SJSA1 (cell line): Measurements from ENCODE around the gene ACOXL. TPM values are rescaled to one million over a fixed set of nuclear protein-coding genes. Genes with fewer than 3 reads are reported as not detected.

Experiments
- DNase-seq, 2 experiments: peaks; one replicate each; pipeline ENCODE4 v3.0.0-alpha.2; 2015 to 2020; ENCODE audit warnings: low spot score in 2 of 2, low read depth in 1 of 2
- H3K27ac ChIP-seq: fragments of 250-450 bp; sonication (Bioruptor Pico); 2 replicates; pipeline ENCODE4 v1.5.1; 2020; ENCODE audit warnings: mild to moderate bottlenecking, moderate library complexity
- H3K27me3 ChIP-seq: fragments of 250-450 bp; sonication (Bioruptor Pico); replicated peaks from 2 replicates; pipeline ENCODE4 v1.5.1; 2020; ENCODE audit warnings: mild to moderate bottlenecking, moderate library complexity
- H3K36me3 ChIP-seq: fragments of 250-450 bp; sonication (Bioruptor Pico); 2 replicates; pipeline ENCODE4 v1.5.1; 2020; ENCODE audit warnings: mild to moderate bottlenecking
- H3K4me1 ChIP-seq: fragments of 250-450 bp; sonication (Bioruptor Pico); replicated peaks from 2 replicates; pipeline ENCODE4 v1.6.1; 2021; ENCODE audit warnings: mild to moderate bottlenecking
- H3K4me3 ChIP-seq: fragments of 250-450 bp; sonication (Bioruptor Pico); 2 replicates; pipeline ENCODE4 v1.5.1; 2020; ENCODE audit warnings: mild to moderate bottlenecking
- H3K9me3 ChIP-seq: fragments of 250-450 bp; sonication (Bioruptor Pico); replicated peaks from 2 replicates; pipeline ENCODE4 v1.5.1; 2020; ENCODE audit warnings: mild to moderate bottlenecking
- total RNA-seq: library from RNA; depleted of rRNA; stranded (reverse); fragments of >200 nt; shearing (Covaris generic); gene quantifications from 2 replicates; pipeline ENCODE4 v1.2.3, GENCODE V29; 2014

Gene ACOXL
- total RNA-seq, 1 experiment from 2014 or later: not detected

DNA sequence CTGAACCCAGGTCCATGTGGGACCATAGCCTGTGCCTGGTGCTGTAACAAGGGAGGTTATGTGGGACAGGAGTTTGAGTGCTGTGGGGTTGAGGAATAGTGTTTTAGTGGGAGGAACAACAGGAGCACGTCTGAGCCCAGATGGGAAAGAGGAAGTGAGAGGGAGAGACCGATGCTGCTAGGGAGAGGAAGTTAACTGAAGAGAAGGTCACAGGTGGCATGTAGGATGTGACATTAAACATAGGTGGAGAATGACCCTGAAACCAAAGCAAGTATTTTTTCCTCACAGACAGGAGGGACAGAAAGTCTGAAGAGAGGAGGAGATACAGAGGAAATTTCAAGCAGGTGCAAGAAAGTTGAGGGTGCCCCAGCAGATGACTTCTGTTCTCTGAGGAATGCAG is 87.8 kb downstream of the ACOXL start:
- Histone ChIP-seq H3K4me1 (no peaks in the 10 kb centered on the region), H3K27me3 (peaks cover 3% of the 10 kb centered on the region; the same call in 1 of the 2 replicates)

DNA sequence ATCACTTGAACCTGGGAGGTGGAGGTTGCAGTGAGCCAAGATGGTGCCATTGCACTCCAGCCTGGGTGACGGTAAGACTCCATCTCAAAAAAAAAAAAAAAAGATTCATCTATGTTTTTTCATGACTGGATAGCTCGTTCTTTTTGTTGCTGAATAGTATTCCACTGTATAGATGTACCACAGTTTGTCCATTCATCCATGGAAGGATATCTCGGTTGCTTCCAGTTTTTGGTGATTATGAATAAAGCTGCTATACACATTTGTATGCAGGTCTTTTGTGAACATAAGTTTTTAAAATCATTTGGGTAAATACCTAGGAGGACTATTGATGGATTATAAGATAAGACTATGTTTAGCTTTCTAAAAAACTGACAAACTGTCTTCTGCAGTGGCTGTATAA is 90.8 kb downstream of the ACOXL start:
- H3K4me1 ChIP-seq: no peaks in the 10 kb centered on the region
- H3K36me3 ChIP-seq: no peaks in the 10 kb centered on the region
- DNase-seq: no peak
- no peak overlapping the region for H3K27ac ChIP-seq
- H3K27me3 ChIP-seq: peaks cover 6% of the 10 kb centered on the region
- no peak overlapping the region for H3K4me3 ChIP-seq
- H3K9me3 ChIP-seq: no peaks in the 10 kb centered on the region

More for the DNA sequence above, 87.8 kb downstream of the ACOXL start:
- DNase-seq: no peak
- H3K36me3 ChIP-seq: no peaks in the 10 kb centered on the region
- no peaks in the 10 kb centered on the region for H3K9me3 ChIP-seq
- H3K27ac ChIP-seq: no peak overlapping the region
- H3K4me3 ChIP-seq: no peak overlapping the region

DNA sequence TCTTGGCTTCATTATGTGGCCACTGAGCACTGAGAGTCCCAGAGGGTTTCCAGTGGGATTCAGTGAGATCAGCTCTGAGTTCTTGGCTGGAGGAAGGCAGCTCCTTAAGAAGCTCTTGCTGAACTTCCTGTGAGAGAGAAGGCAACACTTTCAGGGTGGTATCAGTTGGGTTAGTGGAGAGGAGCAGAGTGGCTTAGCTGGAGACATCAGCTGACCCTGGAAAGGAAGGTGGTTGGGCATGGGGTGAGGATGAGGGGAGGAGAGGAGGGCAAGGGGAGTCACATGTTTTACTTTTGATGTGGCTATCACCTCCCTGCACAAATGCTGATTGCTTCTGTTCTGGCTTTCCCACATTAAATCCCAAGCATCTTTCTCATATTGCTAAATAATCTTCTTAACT is 95.1 kb downstream of the ACOXL start:
- Histone ChIP-seq H3K9me3 (no peaks in the 10 kb centered on the region), H3K4me3 (no peak overlapping the region), H3K27me3 (peaks cover 9% of the 10 kb centered on the region), H3K4me1 (no peaks in the 10 kb centered on the region), H3K27ac (no peak overlapping the region), H3K36me3 (no peaks in the 10 kb centered on the region)
- DNase-seq: no peak

DNA sequence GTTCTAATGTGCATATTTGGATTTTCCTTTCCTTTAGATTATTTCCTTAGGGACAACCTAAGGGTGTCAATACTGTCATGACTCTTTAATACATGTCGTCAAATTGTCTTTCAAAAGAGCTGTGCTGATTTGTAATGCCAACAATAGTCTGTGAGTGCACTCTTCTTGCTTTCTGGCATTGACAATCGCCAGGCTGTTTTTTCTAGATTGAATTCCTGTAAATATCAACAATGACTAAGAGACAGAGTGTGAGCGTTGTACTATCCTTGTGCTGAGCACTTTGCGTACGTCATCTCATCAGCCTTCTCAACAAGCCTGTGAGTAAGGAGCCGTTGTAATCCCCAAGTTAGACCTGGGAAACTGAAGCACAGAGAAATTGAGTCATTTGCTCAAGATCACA is 96.0 kb downstream of the ACOXL start:
- no peaks in the 10 kb centered on the region for H3K9me3 ChIP-seq
- H3K36me3 ChIP-seq: no peaks in the 10 kb centered on the region
- peaks cover 15% of the 10 kb centered on the region for H3K27me3 ChIP-seq
- H3K4me3 ChIP-seq: no peak overlapping the region
- DNase-seq: peak in 1 of 2 experiments; percentile 10
- no peak overlapping the region for H3K27ac ChIP-seq
- no peaks in the 10 kb centered on the region for H3K4me1 ChIP-seq

DNA sequence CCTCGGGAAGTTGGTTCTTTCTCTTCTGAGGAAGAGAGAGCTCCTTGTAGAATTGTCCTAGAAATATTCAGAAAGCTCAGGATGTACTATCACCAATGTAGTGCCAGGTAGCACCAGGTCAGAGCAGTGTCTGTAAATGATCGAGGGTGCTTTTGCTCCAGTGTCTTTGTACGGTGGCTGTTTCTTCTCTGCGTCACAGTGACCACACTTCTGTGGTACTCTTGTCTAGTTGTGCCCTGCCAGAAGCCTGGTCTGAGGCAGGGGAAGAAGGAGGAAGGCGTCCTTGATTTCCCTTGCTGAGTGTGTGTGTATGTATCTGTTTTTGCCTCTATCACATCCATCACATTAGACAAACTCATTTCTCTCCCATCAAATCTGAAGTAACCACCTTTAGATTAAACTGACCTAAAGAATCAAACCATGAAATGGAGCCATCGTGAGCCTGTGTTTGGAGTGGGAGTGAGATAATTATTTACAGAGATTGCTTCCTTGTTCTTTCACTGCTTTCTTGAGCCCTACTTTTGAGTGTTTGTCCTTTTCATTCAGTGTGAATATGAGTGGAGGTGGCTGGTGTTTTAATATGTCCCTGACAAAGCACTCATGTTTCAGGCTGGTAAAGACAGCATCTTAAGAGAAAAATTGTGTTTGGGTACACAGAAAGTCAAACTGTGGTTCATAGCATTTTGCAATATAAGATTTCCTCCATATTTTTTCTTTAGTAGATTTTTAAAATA is 97.2 kb downstream of the ACOXL start:
- no peaks in the 10 kb centered on the region for H3K4me1 ChIP-seq
- H3K27ac ChIP-seq: no peak overlapping the region
- H3K4me3 ChIP-seq: no peak overlapping the region
- no peak for DNase-seq
- no peaks in the 10 kb centered on the region for H3K9me3 ChIP-seq
- peaks cover 25% of the 10 kb centered on the region for H3K27me3 ChIP-seq
- no peaks in the 10 kb centered on the region for H3K36me3 ChIP-seq

DNA sequence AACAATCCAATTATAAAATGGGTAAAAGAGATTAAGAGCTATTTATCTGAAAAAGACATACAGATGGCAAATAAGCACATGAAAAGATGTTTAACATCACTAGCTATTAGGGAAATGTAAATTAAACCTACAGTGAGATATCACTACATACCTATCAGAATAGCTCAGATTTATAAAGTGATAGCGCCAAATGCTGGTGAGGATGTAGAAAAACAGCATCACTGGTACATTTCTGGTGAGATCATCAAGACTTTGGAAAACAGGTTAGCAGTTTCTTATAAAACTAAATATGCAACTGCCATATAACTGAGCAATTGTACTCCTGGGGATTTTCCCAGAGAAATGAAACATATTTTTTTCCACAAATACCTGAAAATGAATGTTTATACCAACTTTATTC is 100.4 kb downstream of the ACOXL start:
- no peak overlapping the region for H3K27ac ChIP-seq
- no peak overlapping the region for H3K4me3 ChIP-seq
- H3K27me3 ChIP-seq: peaks cover 25% of the 10 kb centered on the region; the same call in 1 of the 2 replicates
- no peak for DNase-seq
- H3K9me3 ChIP-seq: no peaks in the 10 kb centered on the region
- no peaks in the 10 kb centered on the region for H3K36me3 ChIP-seq
- no peaks in the 10 kb centered on the region for H3K4me1 ChIP-seq

DNA sequence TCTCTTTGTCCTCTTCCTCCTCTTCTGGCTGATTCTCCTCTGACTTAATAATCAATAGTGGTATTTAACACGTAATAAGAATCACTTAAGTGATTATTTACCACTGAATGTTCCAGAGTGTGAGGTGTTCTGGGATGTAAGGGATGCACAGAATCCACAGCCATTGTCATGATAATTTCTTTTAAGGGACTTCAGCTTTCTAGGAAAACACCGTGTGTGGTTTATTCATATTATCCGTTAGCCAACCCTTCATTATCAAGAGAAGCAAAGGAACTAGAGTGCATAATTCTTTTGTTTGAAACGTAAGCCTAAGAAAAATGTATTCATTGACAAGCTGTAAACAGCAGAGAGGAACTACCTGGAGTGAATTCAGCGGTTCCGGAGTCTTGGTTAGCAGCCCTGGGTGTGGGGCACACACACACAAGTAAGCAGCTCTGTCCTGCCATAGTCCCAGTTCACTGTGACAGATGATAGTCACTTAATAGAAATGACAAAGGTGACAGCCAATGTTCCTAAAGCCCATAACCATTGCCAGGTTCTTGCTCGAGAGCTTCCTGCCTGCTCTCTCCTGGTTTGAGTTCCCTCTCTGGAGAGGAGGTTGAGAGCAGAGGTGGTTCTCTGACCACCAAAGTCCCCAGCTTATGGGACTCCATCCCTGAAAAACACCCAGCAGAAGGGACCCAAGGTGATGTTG is 101.9 kb downstream of the ACOXL start:
- peaks cover 25% of the 10 kb centered on the region; the same call in 1 of the 2 replicates for H3K27me3 ChIP-seq
- DNase-seq: no peak
- H3K36me3 ChIP-seq: no peaks in the 10 kb centered on the region
- H3K4me3 ChIP-seq: no peak overlapping the region
- H3K27ac ChIP-seq: no peak overlapping the region
- no peaks in the 10 kb centered on the region for H3K9me3 ChIP-seq
- H3K4me1 ChIP-seq: no peaks in the 10 kb centered on the region

DNA sequence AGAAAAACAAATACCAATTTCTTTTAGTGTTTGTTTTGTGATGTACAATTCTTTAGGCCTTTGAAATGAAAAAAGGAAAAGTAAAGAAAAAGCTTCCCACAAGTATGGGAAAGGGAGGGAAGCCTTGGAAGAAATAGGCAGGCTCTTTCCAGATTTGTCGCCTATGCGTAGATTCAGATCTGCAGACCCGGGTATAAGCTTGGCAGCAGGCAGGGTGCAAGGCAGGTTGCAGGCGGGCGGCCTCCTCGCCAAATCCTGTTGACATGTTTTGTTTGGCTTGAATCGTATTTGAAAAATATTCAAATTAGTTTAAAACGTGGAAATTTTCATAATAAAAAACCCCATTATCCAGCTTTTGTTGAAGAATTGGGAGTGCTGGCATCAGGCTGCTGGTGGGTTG is 104.3 kb downstream of the ACOXL start:
- Histone ChIP-seq H3K4me3 (no peak overlapping the region), H3K27ac (no peak overlapping the region), H3K36me3 (no peaks in the 10 kb centered on the region), H3K9me3 (no peaks in the 10 kb centered on the region), H3K27me3 (peaks cover 24% of the 10 kb centered on the region), H3K4me1 (no peaks in the 10 kb centered on the region)
- DNase-seq: no peak

DNA sequence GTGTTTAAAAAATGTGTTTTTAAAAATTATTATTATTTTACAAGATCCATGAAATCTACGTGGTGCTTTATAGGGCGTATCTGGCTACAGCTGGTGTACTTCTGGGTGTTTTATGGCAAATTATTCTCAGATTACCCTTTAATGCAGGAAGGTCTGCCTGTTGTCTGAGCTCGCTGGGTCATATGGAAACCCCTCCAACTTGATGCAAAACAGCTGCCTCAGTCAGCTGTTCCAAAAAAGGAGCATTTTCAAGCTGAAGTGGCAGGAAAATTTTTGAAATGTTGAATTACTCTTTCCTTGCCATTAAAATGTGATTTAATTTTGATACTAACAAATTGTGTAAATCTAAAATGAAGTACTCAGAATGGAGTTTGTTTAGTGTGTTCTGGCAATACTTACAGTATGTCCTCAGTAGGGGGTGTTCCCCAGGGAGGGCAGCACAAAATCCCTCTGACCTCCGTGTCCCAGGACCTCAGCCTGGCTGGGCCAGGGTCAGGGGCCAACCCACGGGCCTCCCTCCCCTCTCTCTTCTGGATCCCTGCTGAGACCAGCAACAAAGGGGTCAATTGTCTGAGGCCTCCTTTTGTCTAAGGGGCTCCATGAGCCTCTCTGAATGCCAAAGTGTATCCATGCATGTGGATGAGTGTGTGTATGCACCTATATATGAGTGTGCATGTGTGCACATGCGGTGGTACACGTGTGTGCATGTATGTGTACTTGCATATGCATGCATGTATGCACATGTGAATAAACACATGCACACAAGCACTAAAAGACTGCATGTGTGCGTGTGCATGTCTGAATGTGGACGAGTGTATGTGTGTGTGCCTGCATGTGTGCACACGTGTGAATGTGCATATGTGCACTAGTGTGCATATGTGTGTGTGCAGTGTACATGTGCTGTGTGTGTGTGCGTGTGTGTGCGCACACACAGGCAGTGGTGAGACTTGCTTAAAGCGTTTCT is 105.4 kb downstream of the ACOXL start:
- H3K4me3 ChIP-seq: no peak overlapping the region
- no peak overlapping the region for H3K27ac ChIP-seq
- peaks cover 33% of the 10 kb centered on the region for H3K27me3 ChIP-seq
- no peak for DNase-seq
- H3K36me3 ChIP-seq: no peaks in the 10 kb centered on the region
- H3K9me3 ChIP-seq: no peaks in the 10 kb centered on the region
- H3K4me1 ChIP-seq: no peaks in the 10 kb centered on the region

DNA sequence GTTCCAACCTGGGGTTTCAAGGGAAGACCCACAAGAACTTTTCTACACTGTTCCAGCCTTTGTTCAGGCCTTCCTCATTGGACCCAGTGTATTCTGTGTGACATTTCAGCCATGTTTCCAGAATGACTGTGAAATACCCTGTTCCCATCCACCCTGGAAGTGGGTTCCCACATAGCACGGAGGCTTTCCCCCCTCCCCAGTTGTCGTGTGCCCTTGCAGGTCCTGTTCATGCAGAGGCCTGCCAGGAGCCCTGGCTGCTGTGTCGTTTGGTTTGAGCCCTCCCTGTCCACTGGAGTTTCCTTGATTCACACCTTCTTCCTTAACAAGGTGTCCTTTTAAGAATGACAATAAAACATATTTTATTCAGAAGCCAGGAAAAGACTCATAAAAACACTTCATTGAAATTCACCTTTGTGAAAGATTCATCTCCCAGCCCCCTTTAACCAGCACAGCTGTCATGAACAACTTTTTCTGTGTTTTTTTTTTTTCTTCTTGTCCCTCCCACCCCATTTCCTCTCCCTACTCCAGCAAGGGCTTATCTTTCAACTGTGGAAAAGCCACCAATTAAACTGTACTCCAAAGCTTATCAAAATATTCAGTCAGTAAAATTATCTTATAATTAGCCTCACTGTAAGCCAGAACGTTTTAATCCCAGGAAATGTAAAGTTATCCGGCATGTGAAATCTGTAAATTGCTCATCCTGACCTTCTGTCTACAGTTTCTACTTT is 106.4 kb downstream of the ACOXL start:
- DNase-seq: no peak
- Histone ChIP-seq H3K27me3 (peaks cover 26% of the 10 kb centered on the region), H3K27ac (no peak overlapping the region), H3K4me3 (no peak overlapping the region), H3K4me1 (no peaks in the 10 kb centered on the region), H3K36me3 (no peaks in the 10 kb centered on the region), H3K9me3 (no peaks in the 10 kb centered on the region)

DNA sequence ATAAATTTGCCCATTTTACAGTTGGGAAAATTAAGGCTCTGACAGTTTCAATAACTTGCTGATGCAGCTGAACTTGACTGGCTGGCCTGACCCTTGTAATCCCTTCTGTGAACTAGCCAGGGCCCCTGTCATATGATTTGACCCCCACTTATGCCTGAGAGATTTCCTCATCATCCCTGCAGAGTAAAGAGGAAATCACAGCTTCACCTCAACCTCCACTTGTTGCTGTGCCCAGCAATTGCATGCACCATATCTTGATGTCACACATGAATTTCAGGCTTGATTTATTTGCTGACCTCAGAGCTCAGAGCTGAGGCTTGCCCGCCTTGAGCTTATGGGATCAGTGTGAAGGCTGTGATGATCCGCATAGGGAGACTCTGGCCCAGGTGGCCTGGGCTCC is 108.1 kb downstream of the ACOXL start:
- no peaks in the 10 kb centered on the region for H3K9me3 ChIP-seq
- no peak overlapping the region for H3K4me3 ChIP-seq
- H3K4me1 ChIP-seq: no peaks in the 10 kb centered on the region
- no peaks in the 10 kb centered on the region for H3K36me3 ChIP-seq
- DNase-seq: no peak
- H3K27ac ChIP-seq: no peak overlapping the region
- peaks cover 18% of the 10 kb centered on the region for H3K27me3 ChIP-seq

DNA sequence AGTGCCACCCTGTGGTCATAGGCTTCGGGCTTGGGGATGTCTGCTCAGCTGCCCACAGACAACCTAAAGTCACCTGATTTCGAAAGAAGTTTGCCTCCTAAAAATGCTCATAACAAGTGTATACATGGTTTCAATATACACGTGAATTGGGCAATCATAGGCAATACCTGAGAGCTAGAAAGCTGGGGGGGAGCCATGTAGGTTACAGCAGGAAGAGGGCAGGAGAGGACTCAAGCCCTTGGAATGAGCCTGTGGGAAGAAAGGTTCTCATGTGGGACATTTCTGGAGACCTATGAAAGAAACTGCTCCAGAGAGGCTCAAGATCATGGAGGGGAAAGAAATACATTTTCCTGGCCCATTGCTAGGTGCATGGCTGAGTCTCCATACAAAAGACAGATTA is 109.7 kb downstream of the ACOXL start:
- Histone ChIP-seq H3K4me1 (no peaks in the 10 kb centered on the region), H3K4me3 (no peak overlapping the region)
- DNase-seq: no peak

DNA sequence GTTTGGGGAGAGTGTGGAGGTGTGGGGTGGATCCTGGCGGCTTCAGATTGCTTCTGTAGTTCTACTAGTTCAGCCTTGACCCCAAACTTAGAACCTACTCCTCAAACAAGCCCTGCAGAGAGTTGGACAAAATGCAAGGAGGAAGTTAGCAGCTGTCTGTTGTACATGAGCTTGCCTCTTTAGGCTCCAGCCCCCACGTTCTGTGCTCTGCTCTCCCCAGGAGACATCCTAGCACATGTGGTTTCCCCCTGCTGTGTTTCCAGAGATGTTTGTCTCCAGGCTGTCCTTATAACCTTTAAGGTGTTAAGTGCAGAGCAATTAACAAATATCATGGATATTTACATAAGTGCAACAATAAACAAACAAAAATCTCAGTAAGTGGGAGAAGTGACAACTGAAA is 111.1 kb downstream of the ACOXL start:
- no peak for DNase-seq
- Histone ChIP-seq H3K4me3 (no peak overlapping the region), H3K27me3 (peaks cover 32% of the 10 kb centered on the region)

More for the DNA sequence above, 109.7 kb downstream of the ACOXL start:
- peaks cover 27% of the 10 kb centered on the region for H3K27me3 ChIP-seq
- H3K27ac ChIP-seq: no peak overlapping the region
- no peaks in the 10 kb centered on the region for H3K9me3 ChIP-seq
- H3K36me3 ChIP-seq: no peaks in the 10 kb centered on the region

More for the DNA sequence above, 111.1 kb downstream of the ACOXL start:
- Histone ChIP-seq H3K27ac (no peak overlapping the region), H3K9me3 (no peaks in the 10 kb centered on the region), H3K4me1 (no peaks in the 10 kb centered on the region), H3K36me3 (no peaks in the 10 kb centered on the region)
